Measurements from ENCODE around the gene TMTC4.
"Not testable (repeated sequence)": the region's sequence is repeated elsewhere in the genome, so short reads cannot be mapped to it uniquely, and the experiment has no call there.

Gene TMTC4

GRCh38 chr13:100597253-100597652 is 77.3 kb downstream of the TMTC4 start:
- DNase-seq = no peak
- in situ Hi-C loops (cut with MboI; ENCODE audit: low pct_unique_long_range_greater_than_20kb, low sequenced_read_pairs) = no loop called here

- in situ Hi-C loops (cut with MboI; ENCODE audit: low pct_unique_long_range_greater_than_20kb, low sequenced_read_pairs) = no loop called here
Measured at GRCh38 chr13:100596516-100596915, 78.1 kb downstream of the TMTC4 start.

GRCh38 chr13:100594731-100595130 is 79.9 kb downstream of the TMTC4 start:
- DNase-seq = no peak
- in situ Hi-C loops (cut with MboI; ENCODE audit: low pct_unique_long_range_greater_than_20kb, low sequenced_read_pairs) = no loop called here

More at GRCh38 chr13:100596516-100596915, 78.1 kb downstream of the TMTC4 start:
- no peak for DNase-seq

DNA sequence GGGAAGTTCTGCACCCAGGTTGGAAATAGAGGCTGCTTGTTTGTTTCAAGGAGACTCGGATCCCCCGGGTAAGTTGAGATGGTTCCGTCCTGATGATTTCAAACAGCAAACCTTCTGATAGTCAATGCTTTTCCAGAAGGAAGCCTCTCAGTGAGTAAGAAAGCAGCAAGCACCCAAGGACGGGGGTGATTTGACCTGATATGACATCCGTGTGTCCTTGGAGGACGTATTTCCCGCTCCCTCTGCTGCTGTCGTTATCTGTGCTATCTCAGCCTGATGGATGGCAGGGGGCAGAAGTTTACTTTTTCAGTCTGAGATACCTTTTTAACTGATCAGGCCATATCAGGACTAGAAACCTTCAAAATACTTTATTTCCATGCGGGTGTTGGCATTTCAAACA is 80.3 kb downstream of the TMTC4 start:
- DNase-seq = no peak
- in situ Hi-C loops (cut with MboI; ENCODE audit: low pct_unique_long_range_greater_than_20kb, low sequenced_read_pairs) = no loop called here

GRCh38 chr13:100589178-100589725 is 85.3 kb downstream of the TMTC4 start:
- in situ Hi-C loops (cut with MboI; ENCODE audit: low pct_unique_long_range_greater_than_20kb, low sequenced_read_pairs) = no loop called here

GRCh38 chr13:100588331-100589177 is 86.0 kb downstream of the TMTC4 start, which contains the start of gene GGACT:
TSS of gene GGACT (minus strand) at chr13:100588789. CDS start at chr13:100532591, 56,198 bp downstream.
- in situ Hi-C loops (cut with MboI; ENCODE audit: low pct_unique_long_range_greater_than_20kb, low sequenced_read_pairs) = no loop called here
- DNase-seq = peak; percentile 84

More at GRCh38 chr13:100589178-100589725, 85.3 kb downstream of the TMTC4 start:
- DNase-seq = no peak

GRCh38 chr13:100584896-100585295 is 89.7 kb downstream of the TMTC4 start:
- DNase-seq = no peak
- in situ Hi-C loops (cut with MboI; ENCODE audit: low pct_unique_long_range_greater_than_20kb, low sequenced_read_pairs) = no loop called here

DNA sequence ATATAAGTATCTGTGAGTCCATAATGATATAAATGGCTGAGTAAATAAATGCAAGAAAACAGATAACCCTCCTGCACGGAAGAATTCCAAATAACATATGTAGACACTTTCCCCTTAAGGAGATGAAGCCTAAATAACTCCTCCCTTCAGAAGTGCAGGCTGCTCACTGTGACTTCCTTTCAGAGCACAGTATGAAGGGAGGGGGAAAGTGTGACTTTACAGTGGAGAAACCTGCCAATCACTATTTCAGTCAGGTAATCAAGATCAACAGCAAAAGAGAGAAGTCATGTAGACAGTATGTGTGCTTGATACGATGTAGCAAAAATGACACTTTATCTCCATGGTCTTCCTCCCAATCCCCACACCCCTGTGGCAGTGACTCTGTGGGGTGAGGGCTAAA is 93.1 kb downstream of the TMTC4 start:
- no peak for DNase-seq
- in situ Hi-C loops (cut with MboI; ENCODE audit: low pct_unique_long_range_greater_than_20kb, low sequenced_read_pairs) = no loop called here

GRCh38 chr13:100581030-100581429 is 93.6 kb downstream of the TMTC4 start:
- in situ Hi-C loops (cut with MboI; ENCODE audit: low pct_unique_long_range_greater_than_20kb, low sequenced_read_pairs) = no loop called here
- DNase-seq = no peak

DNA sequence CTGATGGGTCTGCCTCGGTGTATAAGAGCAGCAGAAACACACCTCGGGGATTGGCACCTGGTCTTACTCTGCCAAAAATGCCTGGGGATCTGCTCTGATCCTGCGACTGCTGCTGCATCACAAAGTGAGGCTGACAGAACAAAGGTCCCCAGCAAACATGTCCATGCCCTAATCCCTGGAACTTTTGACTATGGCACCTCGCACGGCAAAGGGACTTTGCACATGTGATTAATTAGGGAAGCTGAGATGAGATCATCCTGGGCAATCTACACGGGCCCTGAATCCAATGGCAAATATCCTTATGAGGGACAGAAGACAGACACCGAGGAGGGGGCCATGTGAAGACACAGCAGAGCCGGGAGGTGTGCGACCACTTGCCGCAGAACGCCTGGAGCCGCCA is 94.5 kb downstream of the TMTC4 start:
- DNase-seq = no peak
- in situ Hi-C loops (cut with MboI; ENCODE audit: low pct_unique_long_range_greater_than_20kb, low sequenced_read_pairs) = no loop called here

GRCh38 chr13:100577239-100577638 is 97.4 kb downstream of the TMTC4 start:
- DNase-seq; in situ Hi-C loops (cut with MboI; ENCODE audit: low pct_unique_long_range_greater_than_20kb, low sequenced_read_pairs): not testable (repeated sequence)

GRCh38 chr13:100573121-100573520 is 101.5 kb downstream of the TMTC4 start:
- in situ Hi-C loops (cut with MboI; ENCODE audit: low pct_unique_long_range_greater_than_20kb, low sequenced_read_pairs) = no loop called here
- peak; percentile 65 for DNase-seq

DNA sequence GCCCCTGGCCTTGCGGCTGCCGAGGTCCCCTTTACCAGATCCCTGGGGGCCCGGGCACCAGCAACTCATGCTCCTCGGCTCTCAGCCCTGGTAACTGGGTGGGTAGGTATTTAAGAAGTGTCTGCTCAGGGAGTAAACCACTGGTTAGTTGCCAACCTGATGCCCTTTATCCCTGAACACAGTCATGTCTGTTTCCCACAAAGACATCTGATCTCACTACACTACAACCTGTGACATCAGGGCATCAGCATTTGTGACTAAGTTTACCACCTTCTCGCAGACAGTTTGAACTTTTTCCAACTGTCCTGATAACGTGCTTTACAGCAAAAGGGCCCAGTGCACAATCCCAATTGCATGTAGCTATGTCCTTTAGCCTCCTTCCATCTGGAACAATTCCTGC is 108.1 kb downstream of the TMTC4 start:
- no peak for DNase-seq
- in situ Hi-C loops (cut with MboI; ENCODE audit: low pct_unique_long_range_greater_than_20kb, low sequenced_read_pairs) = no loop called here

DNA sequence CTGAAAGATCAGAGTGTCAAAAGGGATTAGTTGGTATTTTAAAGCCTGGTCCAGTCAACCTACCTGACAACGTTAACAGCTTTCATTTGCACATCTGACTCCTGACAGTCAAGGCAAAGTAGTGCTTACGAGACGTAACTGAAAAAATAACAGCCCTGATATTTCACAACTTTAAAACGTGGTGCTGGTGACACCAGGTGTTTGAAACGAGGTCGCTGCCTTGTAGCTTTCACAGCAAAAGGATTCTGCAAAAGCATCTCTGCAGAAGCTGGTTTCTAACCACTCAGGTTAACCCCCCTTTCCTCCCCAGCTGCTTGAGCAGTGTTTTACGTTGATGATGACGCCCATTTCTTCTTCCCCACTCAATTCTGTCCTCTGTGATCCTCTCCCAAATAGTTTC is 109.3 kb downstream of the TMTC4 start:
- DNase-seq = no peak
- in situ Hi-C loops (cut with MboI; ENCODE audit: low pct_unique_long_range_greater_than_20kb, low sequenced_read_pairs) = no loop called here

DNA sequence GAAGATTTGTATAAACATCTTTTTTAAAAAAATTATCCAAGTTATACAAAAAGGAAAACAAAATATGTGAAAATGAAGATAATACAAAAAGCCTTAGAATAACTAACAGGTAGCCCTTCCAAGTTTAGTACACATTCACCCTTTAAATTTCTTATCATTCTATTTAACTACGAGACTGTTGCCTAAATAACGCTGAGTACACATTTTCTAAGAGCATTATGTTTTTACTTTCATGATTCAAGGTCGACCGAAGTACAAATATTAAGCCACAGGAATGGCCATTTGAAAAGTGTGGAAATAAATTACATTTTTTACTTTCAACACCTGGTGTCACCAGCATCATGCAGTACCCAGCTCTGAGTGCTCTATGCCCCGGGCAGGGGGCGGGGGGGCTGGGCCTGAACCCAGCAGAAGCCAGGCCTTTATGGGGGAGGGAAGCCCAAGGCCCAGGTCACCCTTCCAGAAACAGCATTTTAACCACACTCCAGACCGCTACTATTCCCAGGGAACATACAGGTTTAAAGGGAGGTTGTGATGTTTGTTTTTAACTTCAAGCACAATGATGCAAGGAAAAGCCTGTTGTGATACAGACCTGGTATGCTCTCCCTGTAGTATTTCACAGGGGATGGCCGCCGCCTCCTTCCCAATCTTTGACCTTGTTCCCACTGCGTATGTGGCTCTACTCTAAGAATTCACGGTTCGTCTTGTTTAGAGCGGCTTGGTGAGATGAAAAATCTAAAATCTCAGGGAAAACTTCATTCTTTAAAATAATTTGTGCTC is 110.0 kb downstream of the TMTC4 start:
- in situ Hi-C loops (cut with MboI; ENCODE audit: low pct_unique_long_range_greater_than_20kb, low sequenced_read_pairs) = no loop called here
- DNase-seq = no peak

- in situ Hi-C loops (cut with MboI; ENCODE audit: low pct_unique_long_range_greater_than_20kb, low sequenced_read_pairs) = no loop called here
- no peak for DNase-seq
Measured at GRCh38 chr13:100563779-100564178, 110.8 kb downstream of the TMTC4 start.

DNA sequence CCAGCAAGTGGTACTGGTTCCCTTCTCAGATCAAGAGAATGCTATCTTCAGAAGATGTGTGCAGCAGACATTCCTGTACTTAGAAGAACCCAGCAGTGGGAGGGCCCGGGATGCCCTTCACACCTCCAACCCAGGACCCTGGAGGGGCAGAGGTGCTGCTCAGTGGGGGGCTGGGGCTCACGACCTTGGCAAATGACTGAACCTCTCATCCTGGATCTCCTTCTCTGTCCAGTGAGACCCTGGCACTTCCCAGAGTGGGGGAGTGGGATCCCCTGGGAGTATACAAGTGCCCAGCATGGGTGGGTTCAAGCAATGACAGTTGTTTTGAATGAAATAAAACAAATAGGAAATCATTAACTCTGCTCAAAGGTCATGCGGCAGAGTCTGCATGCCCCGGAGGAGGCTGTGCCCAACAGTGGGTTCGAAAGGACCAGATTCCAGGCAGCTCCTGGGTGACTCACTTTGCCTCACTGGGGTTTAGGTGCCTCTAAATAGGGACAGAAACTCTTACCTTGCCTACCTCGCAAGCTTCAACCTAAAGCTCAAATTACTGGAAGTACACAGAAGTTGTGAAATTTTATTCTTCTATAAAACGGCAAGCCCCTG is 112.9 kb downstream of the TMTC4 start:
- in situ Hi-C loops (cut with MboI; ENCODE audit: low pct_unique_long_range_greater_than_20kb, low sequenced_read_pairs) = no loop called here

DNA sequence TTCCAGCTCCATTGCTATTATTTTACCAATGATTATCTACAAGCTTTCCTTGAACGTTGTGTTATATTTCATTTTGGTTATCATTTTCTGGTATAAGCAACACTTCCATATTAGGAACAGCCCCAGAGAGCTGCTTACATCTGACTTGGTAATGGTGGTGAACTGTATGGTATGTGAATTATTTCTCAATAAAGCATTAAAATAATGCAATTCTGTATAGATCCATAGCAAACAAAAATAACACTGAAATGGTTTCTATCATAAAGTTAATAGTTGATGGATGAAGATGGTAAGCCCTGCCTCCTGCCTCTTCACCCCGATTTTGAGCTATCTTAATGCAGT is 113.5 kb downstream of the TMTC4 start:
- in situ Hi-C loops (cut with MboI; ENCODE audit: low pct_unique_long_range_greater_than_20kb, low sequenced_read_pairs) = no loop called here
- no peak for DNase-seq

More for the DNA sequence above, 112.9 kb downstream of the TMTC4 start:
- DNase-seq = no peak

DNA sequence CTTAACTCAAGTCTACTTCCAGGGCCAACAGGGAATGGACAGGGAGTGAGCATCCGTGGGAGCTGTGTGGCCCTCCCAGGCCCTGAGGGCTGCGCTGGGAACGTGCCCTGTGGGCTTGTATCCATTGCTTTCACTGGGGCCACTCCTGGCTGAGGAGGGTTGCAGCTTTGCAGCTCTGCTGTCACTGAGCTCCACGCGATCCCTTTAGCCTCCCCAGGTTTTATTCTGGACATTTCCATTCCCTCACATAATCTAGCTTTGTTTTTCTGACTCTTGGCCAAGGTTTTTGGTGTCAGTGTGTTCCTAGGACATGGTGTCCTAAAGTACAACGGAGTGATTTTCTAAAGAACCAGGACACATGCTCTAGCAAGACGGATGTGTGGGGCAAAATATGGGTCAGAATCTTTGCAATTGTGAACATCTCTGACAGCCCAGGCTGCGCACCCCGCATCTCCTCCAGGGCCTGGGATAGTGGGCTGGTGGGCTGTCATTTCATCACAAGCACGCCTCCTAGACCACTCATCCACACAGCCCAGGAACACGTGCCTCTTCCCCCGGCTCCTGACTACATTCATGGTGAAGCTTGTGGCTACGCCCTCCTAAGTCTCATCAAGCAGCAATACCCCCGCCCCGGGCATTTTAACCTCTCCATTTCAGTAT is 114.0 kb downstream of the TMTC4 start:
- in situ Hi-C loops (cut with MboI; ENCODE audit: low pct_unique_long_range_greater_than_20kb, low sequenced_read_pairs) = no loop called here
- DNase-seq = no peak
